HL-60 (cell line): ENCODE measurements around the gene IFITM1.

Experiments
- DNase-seq, 2 experiments: peaks; one replicate each; pipeline ENCODE4 v3.0.0-alpha.2; 2010 to 2020; ENCODE audit warnings: low read depth in 1 of 2, low spot score in 1 of 2
- H3K27ac ChIP-seq: fragments of 250-450 bp; sonication (Bioruptor Pico); replicated peaks from 2 replicates; pipeline ENCODE4 v1.5.1; 2020; ENCODE audit warnings: mild to moderate bottlenecking, moderate library complexity
- H3K27me3 ChIP-seq: fragments of 250-450 bp; sonication (Bioruptor Pico); 2 replicates; pipeline ENCODE4 v1.5.1; 2021; ENCODE audit warnings: mild to moderate bottlenecking, moderate library complexity; ENCODE audit not compliant: insufficient read depth, poor library complexity, severe bottlenecking
- H3K4me3 ChIP-seq: replicated peaks from 2 replicates; pipeline ENCODE4 v1.5.1; 2011; ENCODE audit warnings: mild to moderate bottlenecking, control low read depth, low read length; ENCODE audit not compliant: insufficient read depth
- CTCF ChIP-seq: IDR thresholded peaks from one replicate; pipeline ENCODE4 v1.5.1; 2011; ENCODE audit warnings: low read length, control low read depth, inconsistent platforms; ENCODE audit not compliant: insufficient read depth
- GABPA ChIP-seq: IDR thresholded peaks from 2 replicates; pipeline ENCODE4 v1.6.1; 2012; ENCODE audit warnings: low read depth
- POLR2AphosphoS5 ChIP-seq: IDR thresholded peaks from 2 replicates; pipeline ENCODE4 v1.6.1; 2012; ENCODE audit warnings: low read depth
- REST ChIP-seq: IDR thresholded peaks from 2 replicates; pipeline ENCODE4 v1.6.1; 2012; ENCODE audit warnings: low read depth; ENCODE audit not compliant: insufficient replicate concordance
- SPI1 ChIP-seq: IDR thresholded peaks from 2 replicates; pipeline ENCODE4 v1.6.1; 2012; ENCODE audit warnings: low read depth, mild to moderate bottlenecking, borderline replicate concordance

The IFITM1 gene

GRCh38 chr11:278001-278951, 35.6 kb upstream of the IFITM1 start, which contains the start of gene NLRP6:
Gene NLRP6, plus strand, starts transcription at chr11:278407. Its CDS starts 163 bp downstream, at chr11:278570.
- no peak for TF ChIP-seq SPI1
- no peak for TF ChIP-seq CTCF
- no peak for TF ChIP-seq POLR2AphosphoS5
- no peak for TF ChIP-seq GABPA
- no peak for TF ChIP-seq REST
- H3K27ac ChIP-seq: no peak within 1 kb of the TSS
- DNase-seq: no peak
- no peak within 1 kb of the TSS for H3K4me3 ChIP-seq
- H3K27me3 ChIP-seq: peaks cover 22% of the 10 kb centered on the region

GRCh38 chr11:279040-279965, 34.5 kb upstream of the IFITM1 start:
- Histone ChIP-seq H3K27me3 (peaks cover 22% of the 10 kb centered on the region), H3K27ac (no peak overlapping the region), H3K4me3 (no peak overlapping the region; the same call in 1 of the 2 replicates)
- DNase-seq: no peak
- TF ChIP-seq SPI1: no peak
- no peak for TF ChIP-seq CTCF
- TF ChIP-seq POLR2AphosphoS5: no peak
- TF ChIP-seq GABPA: no peak
- TF ChIP-seq REST: no peak

- Histone ChIP-seq H3K4me3 (peak overlapping the region; percentile 36), H3K27ac (no peak overlapping the region), H3K27me3 (peaks cover 22% of the 10 kb centered on the region)
- DNase-seq: peak; percentile 69 to 70
- peak; percentile 89 for TF ChIP-seq REST
- TF ChIP-seq CTCF: no peak
These were observed 33.7 kb upstream of the IFITM1 start for GRCh38 chr11:279966-280705.
